K562 (cell line): ENCODE measurements around the gene CCDC78. TPM values are rescaled to one million over a fixed set of nuclear protein-coding genes. Genes with fewer than 3 reads are reported as not detected.
"Not testable (repeated sequence)": the region's sequence is repeated elsewhere in the genome, so short reads cannot be mapped to it uniquely, and the experiment has no call there.

Experiments used
- ARID2 ChIP-seq: fragments of 450-650 bp; IDR thresholded peaks from 2 replicates; pipeline ENCODE4 v1.6.1; 2017; ENCODE audit warnings: antibody characterized with exemption, mild to moderate bottlenecking
- BCOR ChIP-seq: fragments of 450-650 bp; IDR thresholded peaks from 2 replicates; pipeline ENCODE4 v1.6.1; 2016
- CEBPB ChIP-seq: fragments of 450-650 bp; IDR thresholded peaks from 2 replicates; pipeline ENCODE4 v1.6.1; 2016; ENCODE audit warnings: missing genetic modification characterization, missing compliant biosample characterization
- CTCF ChIP-seq, 3 experiments: IDR thresholded peaks in 2 of 3; conservative IDR thresholded peaks in 1 of 3; 2 replicates each; pipeline ENCODE4 v1.5.1; 2011 to 2012; ENCODE audit warnings: low read length in 3 of 3, mild to moderate bottlenecking in 3 of 3, control low read depth in 2 of 3, improper control_type of control experiment in 1 of 3, inconsistent platforms in 1 of 3, low read depth in 1 of 3, mixed read lengths in 1 of 3, moderate library complexity in 1 of 3; ENCODE audit not compliant: insufficient read depth in 2 of 3
- EGR1 ChIP-seq: fragments of 450-650 bp; conservative IDR thresholded peaks from 2 replicates; pipeline ENCODE4 v1.6.1; 2017; ENCODE audit warnings: mild to moderate bottlenecking
- FOSL1 ChIP-seq: fragments of 200-800 bp; sonication (Bioruptor generic); conservative IDR thresholded peaks from 2 replicates; pipeline ENCODE4 v1.6.1; 2016; ENCODE audit warnings: missing genetic modification characterization, missing compliant biosample characterization
- L3MBTL2 ChIP-seq: fragments of 450-650 bp; IDR thresholded peaks from 2 replicates; pipeline ENCODE4 v1.6.1; 2016; ENCODE audit warnings: mild to moderate bottlenecking, moderate library complexity
- LCOR ChIP-seq: sonication (generic); formaldehyde crosslinking; IDR thresholded peaks from 2 replicates; pipeline ENCODE4 v1.8.0; 2022; ENCODE audit warnings: mild to moderate bottlenecking, missing genetic modification reagents
- PHF21A ChIP-seq: fragments of 450-650 bp; IDR thresholded peaks from 2 replicates; pipeline ENCODE4 v1.6.1; 2017; ENCODE audit warnings: low read depth, borderline replicate concordance
- REST ChIP-seq, 2 experiments: fragments of 450-650 bp; formaldehyde crosslinking in 1 of 2; IDR thresholded peaks; 2 replicates each; pipeline versions ENCODE4 v1.4.0 to v1.6.1; 2014 to 2020; ENCODE audit warnings: mild to moderate bottlenecking in 2 of 2, borderline replicate concordance in 1 of 2, low read depth in 1 of 2
- TFAP4 ChIP-seq: sonication (generic); formaldehyde crosslinking; IDR thresholded peaks from 2 replicates; pipeline ENCODE4 v1.8.0; 2022; ENCODE audit warnings: missing genetic modification reagents, mild to moderate bottlenecking, moderate library complexity, borderline replicate concordance
- polyA plus RNA-seq, 8 experiments: library from polyadenylated mRNA; depleted of rRNA in 4 of 8; stranded (reverse) in 5 of 8; unstranded in 3 of 8; fragments of >200 nt; fragmentation: Nextera tagmentation in 2 of 8; fragmentation: Illumina TruSeq in 1 of 8; extraction: Ambion mirVana in 2 of 8; extraction: Trizol in 1 of 8; gene quantifications; 2 replicates each; pipeline versions ENCODE4 v1.2.1 to v1.2.3, GENCODE V29; 2011 to 2014; ENCODE audit warnings: inconsistent platforms in 1 of 8, missing spikeins in 1 of 8
- total RNA-seq, 7 experiments: library from RNA; depleted of rRNA in 6 of 7; stranded (reverse); fragments of >200 nt in 6 of 7; fragmentation: Illumina TruSeq in 2 of 7; extraction: Trizol in 2 of 7; gene quantifications; 2 replicates each; pipeline versions ENCODE4 v1.2.1 to v1.2.3, GENCODE V29; 2011 to 2021; ENCODE audit warnings: low replicate concordance in 1 of 7
- TF ChIP-seq, protein P1 (sequence below): sonication (generic); formaldehyde crosslinking; IDR thresholded peaks from 2 replicates; pipeline ENCODE4 v1.8.0; 2022; ENCODE audit warnings: mild to moderate bottlenecking, missing genetic modification reagents

The CCDC78 gene
- total and polyA plus RNA-seq, 9 of the 15 experiments (the other 6 are each of a cell fraction or from before 2014, with no cell fraction given) = 0.24 to 17.7 (median 2.9) TPM

- TF ChIP-seq TFAP4 (CRISPR knock-in tag) = peak; percentile 61; the same call in 1 of the 2 replicates
- TF ChIP-seq CTCF (IDR thresholded peaks at IDR 0.05 in 2 of 3, conservative IDR thresholded peaks at IDR 0.05 in 1 of 3; ENCODE audit: insufficient read depth in 2 of 3, low read depth in 1 of 3, low read length in 3 of 3) = peak; percentile 59 to 70 (median 66)
- peak; percentile 38; the same call in 1 of the 2 replicates for TF ChIP-seq LCOR (CRISPR knock-in tag)
- 0 out of 2 replicates have a peak, but pooled peaks have one; percentile 23 for TF ChIP-seq L3MBTL2
- TF ChIP-seq ARID2 = 0 out of 2 replicates have a peak, but pooled peaks have one; percentile 38
- peak; percentile 62; the same call in 1 of the 2 replicates for TF ChIP-seq REST (IDR thresholded peaks at IDR 0.05; ENCODE audit: borderline replicate concordance)
- TF ChIP-seq REST (CRISPR knock-in tag; IDR thresholded peaks at IDR 0.05; ENCODE audit: low read depth) = not testable (repeated sequence)
- TF ChIP-seq BCOR = peak; percentile 44; the same call in 1 of the 2 replicates
- peak; percentile 94 for TF ChIP-seq EGR1
- TF ChIP-seq PHF21A = 0 out of 2 replicates have a peak, but pooled peaks have one; percentile 28
- TF ChIP-seq FOSL1 (tag) = peak; percentile 66
- TF ChIP-seq CEBPB (tag) = peak; percentile 71
- TF ChIP-seq, protein P1, sequence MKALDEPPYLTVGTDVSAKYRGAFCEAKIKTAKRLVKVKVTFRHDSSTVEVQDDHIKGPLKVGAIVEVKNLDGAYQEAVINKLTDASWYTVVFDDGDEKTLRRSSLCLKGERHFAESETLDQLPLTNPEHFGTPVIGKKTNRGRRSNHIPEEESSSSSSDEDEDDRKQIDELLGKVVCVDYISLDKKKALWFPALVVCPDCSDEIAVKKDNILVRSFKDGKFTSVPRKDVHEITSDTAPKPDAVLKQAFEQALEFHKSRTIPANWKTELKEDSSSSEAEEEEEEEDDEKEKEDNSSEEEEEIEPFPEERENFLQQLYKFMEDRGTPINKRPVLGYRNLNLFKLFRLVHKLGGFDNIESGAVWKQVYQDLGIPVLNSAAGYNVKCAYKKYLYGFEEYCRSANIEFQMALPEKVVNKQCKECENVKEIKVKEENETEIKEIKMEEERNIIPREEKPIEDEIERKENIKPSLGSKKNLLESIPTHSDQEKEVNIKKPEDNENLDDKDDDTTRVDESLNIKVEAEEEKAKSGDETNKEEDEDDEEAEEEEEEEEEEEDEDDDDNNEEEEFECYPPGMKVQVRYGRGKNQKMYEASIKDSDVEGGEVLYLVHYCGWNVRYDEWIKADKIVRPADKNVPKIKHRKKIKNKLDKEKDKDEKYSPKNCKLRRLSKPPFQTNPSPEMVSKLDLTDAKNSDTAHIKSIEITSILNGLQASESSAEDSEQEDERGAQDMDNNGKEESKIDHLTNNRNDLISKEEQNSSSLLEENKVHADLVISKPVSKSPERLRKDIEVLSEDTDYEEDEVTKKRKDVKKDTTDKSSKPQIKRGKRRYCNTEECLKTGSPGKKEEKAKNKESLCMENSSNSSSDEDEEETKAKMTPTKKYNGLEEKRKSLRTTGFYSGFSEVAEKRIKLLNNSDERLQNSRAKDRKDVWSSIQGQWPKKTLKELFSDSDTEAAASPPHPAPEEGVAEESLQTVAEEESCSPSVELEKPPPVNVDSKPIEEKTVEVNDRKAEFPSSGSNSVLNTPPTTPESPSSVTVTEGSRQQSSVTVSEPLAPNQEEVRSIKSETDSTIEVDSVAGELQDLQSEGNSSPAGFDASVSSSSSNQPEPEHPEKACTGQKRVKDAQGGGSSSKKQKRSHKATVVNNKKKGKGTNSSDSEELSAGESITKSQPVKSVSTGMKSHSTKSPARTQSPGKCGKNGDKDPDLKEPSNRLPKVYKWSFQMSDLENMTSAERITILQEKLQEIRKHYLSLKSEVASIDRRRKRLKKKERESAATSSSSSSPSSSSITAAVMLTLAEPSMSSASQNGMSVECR (CRISPR knock-in tag) = 0 out of 2 replicates have a peak, but pooled peaks have one; percentile 45
Measured at GRCh38 chr16:712740-713250, 13.4 kb downstream of the CCDC78 start (continued).
